NCI-H526 (cell line): ENCODE data around the gene ABCD4.
A peak's percentile ranks its signal among the peaks of the same experiment; 100 is the strongest.
"Not testable (repeated sequence)": the region's sequence is repeated elsewhere in the genome, so short reads cannot be mapped to it uniquely, and the experiment has no call there.

ENCODE experiments used
- DNase-seq, 2 experiments: peaks; one replicate each; lab custom pipeline; 2025; lab: John Stamatoyannopoulos, UW

Gene ABCD4

DNA sequence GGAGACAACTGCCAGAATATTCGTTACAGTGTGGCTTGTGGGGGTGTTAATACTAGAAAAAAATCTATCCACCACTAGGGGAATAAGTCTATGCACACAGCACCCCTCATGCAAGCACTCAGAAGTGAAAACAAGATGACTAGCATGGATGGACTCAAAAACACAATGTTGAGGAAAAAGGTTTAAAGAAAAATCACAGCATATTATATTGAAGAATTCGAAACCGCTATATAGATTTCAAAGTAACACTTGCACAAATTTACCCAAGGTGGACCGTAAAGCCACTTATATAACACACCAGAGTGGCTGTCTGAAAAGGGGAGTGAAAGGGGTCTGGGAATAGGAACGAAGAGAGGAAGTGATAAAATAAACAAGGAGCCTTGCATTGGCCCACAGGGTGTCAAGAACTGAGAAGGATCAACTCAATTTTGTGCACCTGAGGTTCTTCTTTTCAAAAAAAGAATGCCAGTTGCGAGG, 544 bp downstream of the ABCD4 start:
- peak; percentile 24 to 50 for DNase-seq

- DNase-seq: no peak
These were observed 1.1 kb downstream of the ABCD4 start for GRCh38 chr14:74301594-74302151.

GRCh38 chr14:74299061-74299545, 3.6 kb downstream of the ABCD4 start:
- DNase-seq: no peak

GRCh38 chr14:74297986-74298385, 4.7 kb downstream of the ABCD4 start:
- no peak for DNase-seq

GRCh38 chr14:74296037-74296467, 6.7 kb downstream of the ABCD4 start:
- DNase-seq: no peak

DNA sequence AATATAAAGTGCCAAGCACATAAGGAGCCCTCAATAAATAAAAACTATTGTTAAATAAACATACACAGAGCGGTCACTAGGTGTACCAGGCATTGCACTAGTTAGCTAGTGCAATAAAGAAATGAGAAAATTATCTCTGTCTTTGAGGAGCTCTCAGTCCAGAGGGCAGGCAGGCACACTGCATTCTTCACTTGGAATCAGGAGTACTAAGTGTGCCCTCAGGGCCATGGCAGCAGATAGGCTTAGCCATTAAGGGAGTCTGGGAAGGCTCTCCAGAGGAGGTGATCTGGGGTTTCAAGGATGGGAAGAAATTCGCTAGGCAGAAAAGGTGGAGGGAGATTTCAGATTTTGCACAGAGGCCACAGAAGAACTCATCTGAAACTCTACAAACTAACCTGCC, 9.1 kb downstream of the ABCD4 start:
- DNase-seq: no peak

- no peak for DNase-seq
These were observed 10.7 kb downstream of the ABCD4 start for GRCh38 chr14:74292061-74292460.

DNA sequence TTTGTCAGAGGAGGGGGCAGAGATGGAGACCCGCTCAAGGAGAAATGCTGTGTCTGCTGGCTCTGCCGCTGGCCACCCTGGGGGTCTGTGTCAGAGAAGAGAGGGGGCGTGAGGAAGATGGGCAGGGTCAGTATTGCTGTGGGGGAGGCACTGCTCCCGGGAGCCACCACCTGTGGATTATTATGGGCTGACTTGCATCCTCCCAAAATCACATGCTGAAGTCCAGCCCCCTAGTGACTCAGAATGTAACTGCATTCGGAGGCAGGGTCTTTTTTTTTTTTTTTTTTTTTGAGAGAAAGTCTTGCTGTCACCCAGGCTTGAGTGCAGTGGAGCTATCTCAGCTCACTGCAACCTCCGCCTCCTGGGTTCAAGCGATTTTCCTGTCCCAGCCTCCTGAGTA, 12.3 kb downstream of the ABCD4 start:
- peak in 1 of 2 experiments; percentile 38 for DNase-seq

DNA sequence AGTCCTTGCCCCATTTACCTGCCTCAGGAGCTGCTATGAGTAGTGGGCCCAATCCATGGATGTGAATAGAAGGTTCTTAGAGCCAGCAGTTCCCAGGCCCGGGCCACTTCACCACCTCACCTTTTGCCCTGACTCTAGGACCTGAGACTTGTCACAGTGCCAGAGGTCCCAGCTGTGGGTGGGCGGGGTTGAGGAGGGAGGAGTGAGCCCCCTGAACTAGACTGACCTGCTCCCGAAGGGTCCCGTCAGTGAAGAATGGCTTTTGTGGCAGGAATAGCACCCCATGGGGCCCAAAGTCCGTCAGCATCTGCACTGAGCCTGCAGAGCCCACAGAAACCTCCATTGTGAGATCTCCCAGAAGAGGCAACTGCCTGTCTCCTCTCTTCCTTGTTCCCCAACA, 12.9 kb downstream of the ABCD4 start:
- DNase-seq: no peak

DNA sequence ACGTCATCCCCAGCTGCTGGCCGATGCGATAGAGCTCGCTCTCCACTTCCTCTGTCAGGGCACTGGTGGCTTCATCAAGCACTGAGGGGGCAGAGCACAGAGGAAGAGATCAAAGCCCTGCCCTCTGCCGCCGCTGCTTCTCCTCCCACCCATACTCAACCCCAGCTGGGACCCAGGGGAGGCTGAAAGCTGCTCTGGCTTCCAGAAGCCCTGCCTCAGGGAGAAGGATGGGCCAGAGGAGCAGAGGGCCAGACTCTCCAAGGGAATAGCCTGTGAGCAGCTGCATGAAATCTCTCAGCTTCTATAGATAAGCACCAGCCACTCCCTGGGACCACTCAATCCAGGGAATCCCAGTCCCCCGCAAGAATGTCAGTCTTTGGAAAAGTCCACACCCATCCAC, 16.0 kb downstream of the ABCD4 start:
- no peak for DNase-seq

DNA sequence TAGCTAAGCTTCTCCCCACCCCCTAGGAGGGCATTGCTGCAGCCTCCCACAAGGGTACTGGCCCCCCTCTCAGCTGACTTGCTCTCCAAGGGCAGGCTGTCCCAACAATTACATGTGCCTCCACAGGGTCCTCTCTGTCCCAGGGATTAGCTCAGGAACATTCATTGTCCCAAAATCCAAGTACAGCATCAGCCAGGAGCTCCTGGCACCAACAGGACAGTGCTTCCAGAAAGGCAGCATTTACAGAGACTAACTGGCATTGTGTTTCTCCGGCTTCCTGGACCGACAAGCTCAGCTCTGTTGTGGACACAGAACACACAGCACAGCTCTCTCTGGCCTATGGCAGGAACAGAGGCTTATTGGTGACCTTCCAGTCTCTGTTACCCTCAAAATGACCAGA, 21.7 kb downstream of the ABCD4 start:
- DNase-seq: no peak

- no peak for DNase-seq
These were observed 24.7 kb downstream of the ABCD4 start for GRCh38 chr14:74278080-74278479.

- DNase-seq: no peak
These were observed 27.4 kb downstream of the ABCD4 start for GRCh38 chr14:74275241-74275841.

DNA sequence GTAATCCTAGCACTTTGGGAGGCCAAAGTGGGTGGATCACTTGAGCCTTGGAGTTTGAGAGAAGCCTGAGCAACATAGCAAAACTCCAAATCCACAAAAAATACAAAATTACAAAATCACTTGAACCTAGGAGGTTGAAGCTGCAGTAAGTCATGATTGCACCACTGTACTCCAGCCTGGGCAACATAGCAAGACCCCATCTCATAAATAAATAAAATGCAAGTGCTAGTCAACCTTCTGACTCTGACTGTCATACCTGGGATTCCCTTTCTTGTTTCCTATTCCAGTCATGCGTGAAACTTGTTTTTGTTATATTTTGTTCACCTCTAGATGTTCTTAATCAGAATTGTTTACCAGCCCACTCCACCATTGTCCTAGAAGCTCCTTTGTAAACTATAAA, 31.4 kb downstream of the ABCD4 start:
- no peak for DNase-seq

GRCh38 chr14:74270382-74271177, 32.2 kb downstream of the ABCD4 start:
- not testable (repeated sequence) for DNase-seq

GRCh38 chr14:74267588-74267987, 35.1 kb downstream of the ABCD4 start:
- no peak for DNase-seq

DNA sequence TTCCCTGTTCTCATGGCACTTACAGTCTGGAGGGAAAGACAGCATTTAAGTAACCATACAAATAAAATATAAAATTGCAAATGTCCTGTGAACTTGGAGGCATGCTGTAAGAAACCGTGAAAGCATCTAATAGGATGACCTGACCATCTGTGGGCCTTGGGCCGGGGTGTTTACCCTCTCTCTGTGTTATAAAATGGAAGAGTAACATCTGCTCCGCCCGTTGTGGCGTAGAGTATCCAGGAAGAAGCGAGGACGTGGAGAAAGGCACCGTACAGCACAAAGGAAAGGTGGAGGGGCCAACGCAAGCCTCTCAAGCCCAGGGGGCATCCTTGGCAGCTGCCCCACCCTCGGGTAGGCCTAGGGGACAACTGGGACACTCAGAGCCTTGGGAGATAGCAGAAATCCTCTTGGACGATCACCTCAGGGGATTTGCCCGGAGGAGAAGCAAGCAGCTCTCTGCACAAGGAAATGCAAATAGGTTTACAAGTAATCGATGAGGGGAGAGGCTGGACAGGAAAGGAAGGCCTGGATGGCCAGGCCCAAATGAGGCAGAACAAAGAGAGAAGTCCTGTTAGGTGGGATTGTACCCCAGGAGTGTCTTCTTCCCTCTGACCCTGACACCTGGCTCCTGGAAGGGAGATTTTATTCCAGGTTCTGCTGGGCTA, 37.3 kb downstream of the ABCD4 start:
- DNase-seq: no peak

DNA sequence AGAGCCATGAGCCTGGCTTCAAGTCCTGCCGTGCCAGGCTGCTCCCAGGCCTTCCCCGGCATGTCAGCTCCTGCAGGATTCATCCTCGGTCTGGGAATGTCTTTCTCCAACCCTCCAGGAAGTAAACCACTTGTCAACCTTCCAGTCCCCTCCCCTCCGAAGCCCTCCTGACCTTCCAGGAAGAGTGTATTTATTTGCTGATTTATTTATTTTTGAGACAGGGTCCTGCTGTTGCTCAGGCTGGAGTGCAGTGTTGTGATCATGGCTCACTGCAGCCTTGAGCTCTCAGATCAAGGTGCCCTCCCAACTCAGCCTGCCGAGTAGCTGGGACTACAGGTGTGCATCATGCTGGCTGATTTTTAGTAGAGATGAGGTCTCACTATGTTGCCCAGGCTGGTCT, 38.8 kb downstream of the ABCD4 start:
- DNase-seq: no peak

DNA sequence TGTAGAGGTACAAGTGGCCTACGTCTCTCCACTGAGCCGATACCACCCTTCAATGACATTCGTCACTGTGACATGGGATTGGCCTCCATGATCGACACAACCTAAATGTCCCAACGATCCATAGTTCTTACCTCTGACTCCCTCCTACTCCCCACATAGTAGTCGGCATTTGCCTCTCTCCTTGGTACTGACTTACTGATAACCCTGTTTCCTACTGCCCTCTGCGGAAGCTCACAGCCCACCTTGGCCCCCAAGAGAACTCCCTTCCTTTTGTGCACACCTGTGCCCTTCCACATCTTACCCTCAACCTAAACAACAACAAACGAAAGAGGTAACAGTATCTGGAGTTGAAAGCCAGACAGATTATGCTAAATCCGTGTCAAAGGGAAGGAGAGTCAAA, 39.6 kb downstream of the ABCD4 start:
- no peak for DNase-seq

GRCh38 chr14:74262076-74262475, 40.7 kb downstream of the ABCD4 start:
- DNase-seq: no peak

DNA sequence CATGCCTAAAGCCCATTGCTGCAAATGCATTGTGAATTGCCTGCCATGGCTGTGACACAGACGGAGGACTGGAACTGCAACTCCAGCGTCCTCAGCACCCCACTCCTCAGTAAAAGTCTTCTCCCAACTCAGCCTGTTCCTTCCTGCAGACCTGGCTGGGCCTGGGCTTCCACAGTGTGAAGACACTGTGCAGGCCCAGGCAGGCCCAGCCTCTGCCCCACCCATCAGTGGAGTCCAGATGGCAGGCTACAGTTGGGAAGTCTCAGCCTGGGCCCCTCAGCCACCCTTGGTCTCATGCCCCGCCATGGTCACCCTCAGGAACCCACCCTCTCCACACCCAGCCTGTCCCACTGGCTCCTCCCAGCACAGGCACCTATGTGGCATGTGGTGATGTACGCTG, 41.4 kb downstream of the ABCD4 start:
- peak; percentile 17 to 68 for DNase-seq

GRCh38 chr14:74260525-74261233, 42.1 kb downstream of the ABCD4 start:
- no peak for DNase-seq
